ENCODE data around the gene NELFCD. TPM values are rescaled to one million over a fixed set of nuclear protein-coding genes. Genes with fewer than 3 reads are reported as not detected.
"Not testable (repeated sequence)": the region's sequence is repeated elsewhere in the genome, so short reads cannot be mapped to it uniquely, and the experiment has no call there.

The NELFCD gene
- polyA plus RNA-seq, 1 of the 3 experiments (the other 2 are of a cell fraction): 90.0 TPM

DNA sequence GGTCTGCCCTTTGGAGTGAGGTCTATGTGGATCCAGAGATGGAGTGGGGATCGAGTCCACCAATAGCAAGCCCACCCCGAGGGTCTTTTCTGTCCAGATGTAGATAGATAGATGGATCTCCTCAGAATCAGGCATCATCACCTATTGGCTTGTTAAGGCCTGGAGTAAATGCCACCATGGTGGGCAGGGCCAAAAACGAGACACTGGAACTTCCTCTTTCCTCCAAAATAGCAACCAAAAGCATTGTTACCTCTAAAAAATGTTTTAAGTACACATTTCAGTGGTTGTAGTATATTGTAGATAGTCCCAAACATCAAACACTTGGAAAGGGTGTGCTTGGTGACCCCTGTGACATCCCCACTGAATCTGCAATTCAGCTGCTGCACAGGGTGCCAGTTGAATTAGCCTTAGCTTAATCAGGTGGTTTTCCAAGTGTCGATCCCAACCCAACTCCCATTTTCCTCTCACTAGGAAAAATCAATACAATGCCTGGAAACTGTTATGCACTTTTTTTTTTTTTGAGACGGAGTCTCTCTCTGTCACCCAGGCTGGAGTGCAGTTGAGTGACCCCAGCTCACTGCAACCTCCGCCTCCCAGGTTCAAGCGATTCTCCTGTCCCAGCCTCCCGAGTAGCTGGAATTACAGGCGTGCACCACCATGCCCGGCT, 35.0 kb upstream of the NELFCD start:
- Histone ChIP-seq H3K27ac (ENCODE audit: low read depth in 2 of 2, low read length in 1 of 2) (no peak overlapping the region), H3K4me1 (ENCODE audit: control insufficient read depth in 1 of 2, insufficient read depth in 2 of 2, low read depth in 1 of 2, low read length in 1 of 2) (no peaks in the 10 kb centered on the region), H3K9ac (no peak overlapping the region), H3F3A (replicated peaks; ENCODE audit: insufficient read depth) (no peaks in the 10 kb centered on the region), H4K20me1 (ENCODE audit: insufficient read depth) (no peaks in the 10 kb centered on the region), H3K36me3 (replicated peaks in 1 of 2; ENCODE audit: control insufficient read depth in 1 of 2, insufficient read depth in 2 of 2, low read length in 1 of 2) (no peaks in the 10 kb centered on the region), H3K9me3 (no peaks in the 10 kb centered on the region), H3K79me2 (ENCODE audit: insufficient read depth) (no peaks in the 10 kb centered on the region), H3K4me2 (no peak overlapping the region), H3K9me2 (no peaks in the 10 kb centered on the region), H3K4me3 (ENCODE audit: low read depth in 2 of 2, low read length in 1 of 2) (no peak overlapping the region), H3K27me3 (ENCODE audit: insufficient read depth) (peaks cover 8% of the 10 kb centered on the region; the same call in 1 of the 2 replicates), H2AFZ (ENCODE audit: low read depth) (no peak overlapping the region)
- 68% methylated on average over 10 of the region's 10 CpGs for WGBS (ENCODE audit: low lambda C conversion rate)
- CTCF ChIA-PET: no interaction called here
- no peak for DNase-seq
- TF ChIP-seq SIN3A (IDR thresholded peaks at IDR 0.05; ENCODE audit: borderline replicate concordance, low read depth, low read length) (no peak), RFX5 (IDR thresholded peaks at IDR 0.05; ENCODE audit: low read length) (no peak)
- POLR2A ChIA-PET: no interaction called here

- H4K20me1 ChIP-seq (ENCODE audit: insufficient read depth); DNase-seq; H2AFZ ChIP-seq (ENCODE audit: low read depth); H3K4me1 ChIP-seq (ENCODE audit: control insufficient read depth in 1 of 2, insufficient read depth in 2 of 2, low read depth in 1 of 2, low read length in 1 of 2); H3K9me2 ChIP-seq; H3K36me3 ChIP-seq (replicated peaks in 1 of 2; ENCODE audit: control insufficient read depth in 1 of 2, insufficient read depth in 2 of 2, low read length in 1 of 2); CTCF ChIA-PET; H3K4me2 ChIP-seq; H3K27me3 ChIP-seq (ENCODE audit: insufficient read depth); H3K9me3 ChIP-seq; H3F3A ChIP-seq (replicated peaks; ENCODE audit: insufficient read depth); H3K27ac ChIP-seq (ENCODE audit: low read depth in 2 of 2, low read length in 1 of 2); H3K9ac ChIP-seq; H3K4me3 ChIP-seq (ENCODE audit: low read depth in 2 of 2, low read length in 1 of 2); POLR2A ChIA-PET; H3K79me2 ChIP-seq (ENCODE audit: insufficient read depth): not testable (repeated sequence)
- WGBS (ENCODE audit: low lambda C conversion rate): 71% methylated on average over 7 of the region's 7 CpGs
These were observed 33.2 kb upstream of the NELFCD start for GRCh38 chr20:58947797-58948388.

DNA sequence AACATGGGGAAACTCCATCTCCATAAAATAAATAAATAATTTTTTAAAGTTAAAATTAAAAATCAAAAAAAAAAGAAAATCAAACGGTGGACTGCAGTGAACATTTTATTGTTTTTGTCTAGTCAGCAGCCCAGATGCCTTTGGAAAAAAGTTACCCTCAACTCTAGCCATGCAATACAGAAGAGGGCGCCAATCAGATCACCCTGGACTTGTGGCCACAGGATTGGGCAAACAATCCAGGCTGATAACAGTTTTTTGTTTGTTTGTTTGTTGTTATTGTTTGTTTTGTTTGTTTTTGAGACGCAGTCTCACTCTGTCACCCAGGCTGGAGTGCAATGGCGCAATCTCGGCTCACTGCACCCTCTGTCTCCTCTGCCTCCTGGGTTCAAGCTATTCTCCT, 30.5 kb upstream of the NELFCD start:
- H3K4me3 ChIP-seq (ENCODE audit: low read depth in 2 of 2, low read length in 1 of 2): no peak overlapping the region
- H3K9ac ChIP-seq: no peak overlapping the region
- POLR2A ChIA-PET: no interaction called here
- no peaks in the 10 kb centered on the region for H4K20me1 ChIP-seq (ENCODE audit: insufficient read depth)
- WGBS (ENCODE audit: low lambda C conversion rate): 71% methylated on average over 5 of the region's 5 CpGs
- no peak overlapping the region for H3K27ac ChIP-seq (ENCODE audit: low read depth in 2 of 2, low read length in 1 of 2)
- no peaks in the 10 kb centered on the region for H3K4me1 ChIP-seq (ENCODE audit: control insufficient read depth in 1 of 2, insufficient read depth in 2 of 2, low read depth in 1 of 2, low read length in 1 of 2)
- H3K36me3 ChIP-seq (replicated peaks in 1 of 2; ENCODE audit: control insufficient read depth in 1 of 2, insufficient read depth in 2 of 2, low read length in 1 of 2): no peaks in the 10 kb centered on the region
- H2AFZ ChIP-seq (ENCODE audit: low read depth): no peak overlapping the region
- DNase-seq: no peak
- H3K79me2 ChIP-seq (ENCODE audit: insufficient read depth): no peaks in the 10 kb centered on the region
- no peaks in the 10 kb centered on the region for H3K9me2 ChIP-seq
- CTCF ChIA-PET: interaction anchor here (1.2 to 1.4 kb wide), 2 partner anchors 20 to 545 kb away, joined by 3 to 4 read pairs; no protein-coding TSS in a partner anchor
- no peak overlapping the region for H3K4me2 ChIP-seq
- no peaks in the 10 kb centered on the region for H3F3A ChIP-seq (replicated peaks; ENCODE audit: insufficient read depth)
- H3K9me3 ChIP-seq: no peaks in the 10 kb centered on the region
- H3K27me3 ChIP-seq (ENCODE audit: insufficient read depth): no peaks in the 10 kb centered on the region; the same call in 1 of the 2 replicates
- no peak for TF ChIP-seq GABPA (IDR thresholded peaks at IDR 0.05; ENCODE audit: low read depth)
- TF ChIP-seq ELF1 (IDR thresholded peaks at IDR 0.05): no peak
- TF ChIP-seq JUND (IDR thresholded peaks at IDR 0.05): no peak
- TF ChIP-seq GATA2 (CRISPR knock-in tag; IDR thresholded peaks at IDR 0.05): no peak
- TF ChIP-seq FOSL2 (IDR thresholded peaks at IDR 0.05; ENCODE audit: borderline replicate concordance, low read depth): no peak
- no peak for TF ChIP-seq RXRA (IDR thresholded peaks at IDR 0.05; ENCODE audit: borderline replicate concordance, low read depth)
- TF ChIP-seq SMC3 (IDR thresholded peaks at IDR 0.05; ENCODE audit: low read depth, low read length): no peak
- TF ChIP-seq FOXJ3 (CRISPR knock-in tag; IDR thresholded peaks at IDR 0.05): no peak
- no peak for TF ChIP-seq POLR2AphosphoS5 (IDR thresholded peaks at IDR 0.05; ENCODE audit: low read depth, low read length)
- no peak for TF ChIP-seq RAD21 (IDR thresholded peaks at IDR 0.05; ENCODE audit: low read length)
- no peak for TF ChIP-seq CTCF (IDR thresholded peaks at IDR 0.05)
- no peak for TF ChIP-seq MXI1 (IDR thresholded peaks at IDR 0.05; ENCODE audit: low read depth, low read length)
- TF ChIP-seq IRF3 (IDR thresholded peaks at IDR 0.05; ENCODE audit: low read depth, low read length): no peak
- TF ChIP-seq, protein P1, sequence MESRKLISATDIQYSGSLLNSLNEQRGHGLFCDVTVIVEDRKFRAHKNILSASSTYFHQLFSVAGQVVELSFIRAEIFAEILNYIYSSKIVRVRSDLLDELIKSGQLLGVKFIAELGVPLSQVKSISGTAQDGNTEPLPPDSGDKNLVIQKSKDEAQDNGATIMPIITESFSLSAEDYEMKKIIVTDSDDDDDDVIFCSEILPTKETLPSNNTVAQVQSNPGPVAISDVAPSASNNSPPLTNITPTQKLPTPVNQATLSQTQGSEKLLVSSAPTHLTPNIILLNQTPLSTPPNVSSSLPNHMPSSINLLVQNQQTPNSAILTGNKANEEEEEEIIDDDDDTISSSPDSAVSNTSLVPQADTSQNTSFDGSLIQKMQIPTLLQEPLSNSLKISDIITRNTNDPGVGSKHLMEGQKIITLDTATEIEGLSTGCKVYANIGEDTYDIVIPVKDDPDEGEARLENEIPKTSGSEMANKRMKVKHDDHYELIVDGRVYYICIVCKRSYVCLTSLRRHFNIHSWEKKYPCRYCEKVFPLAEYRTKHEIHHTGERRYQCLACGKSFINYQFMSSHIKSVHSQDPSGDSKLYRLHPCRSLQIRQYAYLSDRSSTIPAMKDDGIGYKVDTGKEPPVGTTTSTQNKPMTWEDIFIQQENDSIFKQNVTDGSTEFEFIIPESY (IDR thresholded peaks at IDR 0.05; ENCODE audit: borderline replicate concordance, low read depth): no peak
- TF ChIP-seq RFX5 (IDR thresholded peaks at IDR 0.05; ENCODE audit: low read length): no peak
- TF ChIP-seq RCOR1 (IDR thresholded peaks at IDR 0.05; ENCODE audit: low read length): no peak
- TF ChIP-seq TEAD4 (IDR thresholded peaks at IDR 0.05; ENCODE audit: borderline replicate concordance, insufficient read depth): no peak

Data from SK-N-SH (cell line).